Colonic mucosa (tissue), 4 donors: ENCODE results near the gene PKNOX2. TPM values are rescaled to one million over a fixed set of nuclear protein-coding genes. Genes with fewer than 3 reads are reported as not detected.

Experiments
- DNase-seq: peaks from one replicate; pipeline ENCODE4 v3.0.0-alpha.2; 2020
- H3K27ac ChIP-seq: fragments of 200-600 bp; one replicate; pipeline ENCODE4 v1.8.0; 2021
- H3K27me3 ChIP-seq: fragments of 200-600 bp; one replicate; pipeline ENCODE4 v1.8.0; 2021
- H3K36me3 ChIP-seq: fragments of 200-600 bp; one replicate; pipeline ENCODE4 v1.8.0; 2021
- H3K4me1 ChIP-seq: fragments of 200-600 bp; one replicate; pipeline ENCODE4 v1.8.0; 2021; ENCODE audit warnings: mild to moderate bottlenecking
- H3K4me3 ChIP-seq: fragments of 200-600 bp; one replicate; pipeline ENCODE4 v1.8.0; 2021
- H3K9ac ChIP-seq, 2 donors: one replicate each; pipeline ENCODE4 v1.7.0; 2013; ENCODE audit warnings: control low read depth in 2 of 2, low read depth in 2 of 2, low read length in 2 of 2
- H3K9me3 ChIP-seq: fragments of 200-600 bp; one replicate; pipeline ENCODE4 v1.8.0; 2021
- CTCF ChIP-seq: fragments of 200-600 bp; IDR thresholded peaks from one replicate; pipeline ENCODE4 v1.8.0; 2022; ENCODE audit warnings: antibody characterized with exemption, mild to moderate bottlenecking
- intact Hi-C: fragments of 100-400 bp; cut with DNase I; formaldehyde crosslinking; loops from one replicate; pipeline ENCODE4 v1.14.1; 2022
- total RNA-seq, 2 donors: library from RNA; stranded (reverse); fragmentation: NEBNext Ultra II Directional in 1 of 2; extraction: Animal tissue kit (Norgen Biotek cat#: 25700) in 1 of 2; gene quantifications; one replicate each; pipeline ENCODE4 v1.2.1, GENCODE V29; 2021
- donor health status: healthy.
- donor health status: DM: no; HTN: no; CAD: no.
- donor health status: DM: no; HTN: no; CAD: no.

Gene PKNOX2
- total RNA-seq, 2 donors from 2014 or later = 0.52 to 1.3 TPM

DNA sequence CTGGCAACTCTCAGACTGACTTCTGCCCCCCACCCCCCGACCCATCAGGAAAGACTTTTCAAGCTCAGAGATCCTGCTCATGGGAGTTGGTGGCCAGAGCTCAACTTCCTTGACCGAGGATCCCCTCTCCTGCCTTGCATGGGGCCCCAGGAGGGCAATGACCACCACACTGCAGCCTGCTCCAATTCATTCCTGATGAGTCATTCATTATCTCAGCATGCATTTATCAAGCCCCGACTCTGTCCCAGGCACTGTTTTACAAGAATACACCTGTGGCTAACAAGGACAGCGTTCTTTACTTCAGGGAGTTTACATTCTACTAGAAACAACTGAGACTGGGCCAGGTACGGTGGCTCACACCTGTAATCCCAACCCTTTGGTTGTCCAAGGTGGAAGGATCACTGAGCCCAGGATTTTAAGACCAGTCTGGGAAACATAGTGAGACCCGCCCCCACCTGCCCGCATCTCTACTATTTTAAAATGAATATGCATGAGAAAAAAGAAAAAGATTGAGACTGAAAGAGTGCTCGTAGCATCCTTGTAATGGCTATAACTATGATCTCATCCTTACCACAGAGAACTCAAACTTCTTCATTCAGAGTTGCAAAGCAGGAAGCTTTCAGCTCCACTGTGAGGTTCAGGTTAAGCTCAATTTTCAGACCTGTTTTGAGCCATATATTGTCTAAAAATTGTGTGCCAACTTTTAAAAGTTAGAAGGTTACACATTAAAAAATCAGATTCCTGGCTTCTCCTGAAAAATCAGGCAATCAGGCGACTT is 271.1 kb downstream of the PKNOX2 start:
- TF ChIP-seq CTCF = no peak

GRCh38 chr11:125441648-125442410 is 277.3 kb downstream of the PKNOX2 start:
- H3K27me3 ChIP-seq = no peaks in the 10 kb centered on the region
- no peak for TF ChIP-seq CTCF
- H3K9ac ChIP-seq = no peak overlapping the region
- no peaks in the 10 kb centered on the region for H3K36me3 ChIP-seq
- DNase-seq = no peak
- H3K4me3 ChIP-seq = no peak overlapping the region
- H3K4me1 ChIP-seq = no peaks in the 10 kb centered on the region
- no peak overlapping the region for H3K27ac ChIP-seq
- no peaks in the 10 kb centered on the region for H3K9me3 ChIP-seq
- intact Hi-C loops = no loop called here

More for the DNA sequence above, 271.1 kb downstream of the PKNOX2 start:
- H3K4me1 ChIP-seq = no peaks in the 10 kb centered on the region
- DNase-seq = no peak
- H3K9me3 ChIP-seq = no peaks in the 10 kb centered on the region
- no peak overlapping the region for H3K4me3 ChIP-seq
- intact Hi-C loops = no loop called here
- H3K36me3 ChIP-seq = no peaks in the 10 kb centered on the region
- no peaks in the 10 kb centered on the region for H3K27me3 ChIP-seq
- no peak overlapping the region for H3K27ac ChIP-seq
- H3K9ac ChIP-seq = no peak overlapping the region

DNA sequence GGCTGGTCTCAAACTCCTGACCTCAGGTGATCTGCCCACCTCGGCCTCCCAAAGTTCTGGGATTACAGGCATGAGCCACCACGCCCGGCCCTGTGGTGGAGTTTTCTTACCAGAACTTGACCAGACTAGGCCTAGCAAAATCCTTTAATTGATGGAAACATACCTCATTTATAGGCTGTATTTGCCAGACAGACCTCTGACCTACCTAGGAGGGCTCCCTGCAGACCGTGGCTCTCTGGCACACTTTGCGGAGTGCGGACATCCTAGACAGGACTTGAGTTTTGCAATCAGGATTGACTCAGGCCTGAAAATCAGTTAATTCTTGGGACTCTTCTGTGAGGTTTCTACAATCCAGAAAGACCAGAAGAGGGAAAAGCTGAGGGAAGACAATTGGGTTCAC is 278.4 kb downstream of the PKNOX2 start:
- no peak overlapping the region for H3K4me3 ChIP-seq
- no peak for DNase-seq

GRCh38 chr11:125443767-125444311 is 279.3 kb downstream of the PKNOX2 start:
- no peak for DNase-seq
- no peaks in the 10 kb centered on the region for H3K36me3 ChIP-seq
- TF ChIP-seq CTCF = no peak
- no peak overlapping the region for H3K9ac ChIP-seq
- H3K4me3 ChIP-seq = no peak overlapping the region
- no peaks in the 10 kb centered on the region for H3K9me3 ChIP-seq
- no peaks in the 10 kb centered on the region for H3K27me3 ChIP-seq
- intact Hi-C loops = no loop called here
- H3K27ac ChIP-seq = no peak overlapping the region
- no peaks in the 10 kb centered on the region for H3K4me1 ChIP-seq

More for the DNA sequence above, 278.4 kb downstream of the PKNOX2 start:
- no peak for TF ChIP-seq CTCF
- H3K27ac ChIP-seq = no peak overlapping the region
- no peaks in the 10 kb centered on the region for H3K27me3 ChIP-seq
- H3K9me3 ChIP-seq = no peaks in the 10 kb centered on the region
- no peaks in the 10 kb centered on the region for H3K4me1 ChIP-seq
- H3K36me3 ChIP-seq = no peaks in the 10 kb centered on the region
- H3K9ac ChIP-seq = no peak overlapping the region
- intact Hi-C loops = no loop called here

DNA sequence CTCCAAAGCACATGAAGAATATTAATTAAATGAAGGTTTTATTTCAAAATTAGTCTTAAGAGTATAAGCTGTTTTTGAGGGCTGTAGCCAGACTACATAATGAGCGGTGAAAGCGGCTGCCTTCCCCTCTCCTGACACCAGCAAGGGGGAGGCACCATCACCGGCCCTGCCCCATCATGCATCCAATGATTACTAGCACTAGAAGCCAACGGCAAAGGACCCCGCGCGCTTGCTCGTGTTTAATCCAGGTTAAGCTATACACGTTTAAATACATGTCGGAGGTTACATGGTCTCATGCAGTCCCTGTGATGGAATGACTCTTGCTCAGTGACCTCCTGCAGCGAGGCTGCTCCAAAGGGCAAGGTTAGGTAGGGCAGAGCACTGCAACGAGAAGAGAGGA is 281.2 kb downstream of the PKNOX2 start:
- intact Hi-C loops = no loop called here
- Histone ChIP-seq H3K4me1 (no peaks in the 10 kb centered on the region), H3K27me3 (no peaks in the 10 kb centered on the region), H3K9me3 (no peaks in the 10 kb centered on the region), H3K27ac (no peak overlapping the region), H3K36me3 (no peaks in the 10 kb centered on the region), H3K4me3 (no peak overlapping the region), H3K9ac (no peak overlapping the region)
- TF ChIP-seq CTCF = no peak
- no peak for DNase-seq
